Glomerular endothelial cell (primary cell): ENCODE measurements around the gene TDP1. TPM values are rescaled to one million over a fixed set of nuclear protein-coding genes. Genes with fewer than 3 reads are reported as not detected.

Experiments used
- DNase-seq: peaks from one replicate; pipeline ENCODE4 v3.0.0-alpha.2; 2011; ENCODE audit warnings: low read depth, low spot score; ENCODE audit errors: extremely low read depth
- total RNA-seq: library from RNA; depleted of rRNA; stranded (reverse); fragments of >200 nt; gene quantifications from 2 replicates; pipeline ENCODE4 v1.2.3, GENCODE V29; 2015

The TDP1 gene
- 21.8 and 27.8 TPM in 2 replicates for total RNA-seq

DNA sequence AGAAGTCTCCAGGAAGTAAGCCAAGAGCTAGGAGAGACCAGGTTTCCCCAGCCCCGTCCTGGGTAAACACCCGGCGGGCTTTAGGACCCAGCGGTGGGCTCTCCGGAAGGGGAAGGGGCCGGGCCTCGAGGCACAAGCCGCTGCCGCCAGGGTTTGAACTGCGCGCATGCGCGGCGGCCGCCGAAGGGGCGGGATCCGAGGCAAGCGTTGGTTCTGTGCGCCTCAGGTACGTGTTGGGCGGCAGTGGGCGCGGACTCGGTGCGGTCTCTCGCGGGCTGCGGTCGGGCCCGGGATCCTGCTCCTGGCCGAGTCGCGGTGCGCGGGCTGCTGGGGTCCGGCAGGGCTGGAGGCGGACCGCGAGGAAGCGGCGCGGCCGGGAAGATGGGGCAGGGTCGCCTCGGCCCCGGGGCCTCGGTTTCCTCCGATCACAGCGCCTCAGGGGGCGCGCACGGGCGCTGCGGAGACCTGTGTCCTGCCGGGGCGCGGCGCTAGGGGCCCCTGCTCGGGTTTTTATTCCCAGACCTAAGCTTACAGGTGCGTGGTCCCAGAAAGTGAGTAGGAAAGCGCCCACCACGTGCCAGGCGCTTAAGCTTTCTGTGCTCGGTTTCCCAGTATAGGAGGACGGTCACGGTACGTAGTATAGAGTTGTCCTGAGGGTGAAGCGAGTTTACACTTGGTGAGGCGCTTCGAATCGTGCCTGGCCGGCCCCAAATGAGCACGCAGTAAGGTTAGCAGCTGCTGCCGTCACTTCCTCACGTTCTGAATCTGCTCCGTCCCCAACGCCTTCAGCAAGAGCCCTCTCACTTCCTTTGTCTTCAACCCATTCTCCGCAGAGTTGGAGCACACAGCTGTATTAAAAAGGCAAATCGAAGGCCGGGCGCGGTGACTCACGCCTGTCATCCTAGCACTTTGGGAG lies at the start of gene TDP1:
Gene TDP1, plus strand, starts transcription at position 183 of the 916 bp plus-strand sequence. CDS start 7,188 bp downstream, outside the sequence.
- peak; percentile 71 for DNase-seq

DNA sequence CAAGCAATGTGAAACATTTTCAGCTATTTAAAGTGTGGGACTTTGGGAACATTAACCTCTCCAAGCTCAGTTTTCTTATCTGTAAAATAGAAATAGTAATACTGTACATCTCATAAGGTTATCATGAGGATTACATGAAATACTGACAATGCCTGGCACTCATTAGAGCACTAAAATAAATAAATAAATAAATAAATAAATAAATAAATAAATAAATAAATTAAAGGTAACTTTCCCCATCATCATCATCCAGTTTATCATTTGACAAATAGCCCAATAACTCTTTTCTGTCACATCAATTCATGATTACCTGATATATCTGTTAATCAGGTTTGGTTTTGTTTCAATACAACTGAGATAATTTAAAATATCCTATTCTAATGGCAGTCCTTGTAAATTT lies 49.7 kb upstream of the TDP1 start:
- DNase-seq = no peak

DNA sequence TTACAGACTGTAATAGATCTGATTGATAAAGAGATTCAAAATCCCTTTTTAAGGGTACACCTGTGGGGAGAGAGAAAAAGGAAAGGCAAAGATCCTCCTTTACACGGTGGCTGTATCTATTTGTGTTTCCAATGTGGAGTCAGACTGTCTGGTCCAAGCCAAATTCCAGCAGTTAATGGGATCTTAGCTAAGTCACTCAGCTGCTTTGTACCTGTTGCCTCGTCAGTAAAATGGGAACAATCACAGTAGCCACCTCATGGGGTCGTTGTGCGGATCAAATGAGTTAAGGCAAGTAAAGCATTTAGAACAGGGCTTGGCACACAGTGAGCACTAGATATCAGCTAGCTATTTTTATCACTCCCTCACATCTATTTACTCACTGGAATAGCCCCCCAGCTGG lies 48.1 kb upstream of the TDP1 start:
- DNase-seq = no peak

DNA sequence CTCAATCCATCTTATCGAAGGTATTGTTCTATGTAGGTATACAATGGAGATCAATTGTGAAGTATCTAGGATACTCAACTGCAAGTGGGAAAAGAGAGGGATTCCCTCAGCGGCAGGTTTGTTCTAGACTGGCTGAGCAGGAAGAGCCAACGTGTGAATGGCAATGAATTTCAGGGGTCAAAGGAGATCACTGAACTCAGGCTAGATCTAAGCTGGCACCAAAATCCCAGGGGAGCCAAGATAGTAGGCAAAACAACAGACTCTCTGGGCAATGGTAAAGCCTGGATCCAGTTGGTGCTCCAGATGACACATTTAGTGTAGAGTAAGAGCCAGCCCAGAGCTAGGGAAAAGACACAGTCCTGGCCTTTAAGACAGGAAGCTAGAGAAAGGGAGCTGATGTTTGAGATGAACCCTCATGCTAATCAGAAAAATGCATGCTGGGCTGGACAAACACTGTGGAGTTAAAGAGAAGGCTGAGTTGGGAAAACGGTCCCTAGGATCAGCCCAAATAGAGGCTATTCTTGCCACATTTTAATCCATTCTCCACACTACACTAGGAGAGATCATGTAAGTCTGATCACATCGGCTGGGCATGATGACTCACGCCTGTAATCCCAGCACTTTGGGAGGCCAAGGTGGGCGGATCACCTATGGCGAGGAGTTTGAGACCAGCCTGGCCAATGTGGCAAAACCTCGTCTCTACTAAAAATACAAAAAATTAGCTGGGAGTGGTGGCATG lies 46.8 kb upstream of the TDP1 start:
- no peak for DNase-seq

DNA sequence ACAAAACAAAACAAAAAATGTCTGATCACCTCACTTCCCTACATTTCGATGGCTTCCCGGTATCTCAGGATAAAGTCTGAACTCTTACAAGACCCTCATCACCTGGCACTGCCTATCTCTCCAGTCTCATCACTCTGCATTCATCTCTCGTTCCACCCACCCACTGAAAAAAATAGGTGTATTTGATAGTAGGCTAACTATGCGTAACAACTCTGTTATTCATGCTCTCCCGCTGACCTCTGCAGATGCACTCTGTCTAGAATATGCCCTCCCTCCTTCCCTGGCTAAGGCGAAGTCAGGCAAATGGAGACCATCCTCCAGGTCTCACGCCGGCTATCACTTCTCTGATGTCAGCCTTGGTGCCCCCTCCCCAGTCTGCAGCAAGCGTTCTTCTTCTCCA lies 46.1 kb upstream of the TDP1 start:
- no peak for DNase-seq

DNA sequence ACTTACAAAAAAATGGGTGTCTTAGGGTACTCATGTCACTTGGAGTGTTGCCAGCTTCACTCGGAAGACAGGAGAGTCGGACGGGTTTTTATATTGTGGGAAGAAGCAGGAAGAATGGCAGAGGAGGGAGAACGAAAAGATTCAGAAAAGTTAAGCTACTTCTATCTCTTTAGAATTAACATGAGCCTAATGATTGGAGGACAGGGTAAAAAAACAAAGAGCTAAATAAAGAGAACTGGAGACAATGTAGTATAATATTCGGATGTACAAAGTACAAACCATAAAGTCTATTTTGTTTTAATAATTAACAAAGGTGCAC lies 45.1 kb upstream of the TDP1 start:
- DNase-seq = no peak

DNA sequence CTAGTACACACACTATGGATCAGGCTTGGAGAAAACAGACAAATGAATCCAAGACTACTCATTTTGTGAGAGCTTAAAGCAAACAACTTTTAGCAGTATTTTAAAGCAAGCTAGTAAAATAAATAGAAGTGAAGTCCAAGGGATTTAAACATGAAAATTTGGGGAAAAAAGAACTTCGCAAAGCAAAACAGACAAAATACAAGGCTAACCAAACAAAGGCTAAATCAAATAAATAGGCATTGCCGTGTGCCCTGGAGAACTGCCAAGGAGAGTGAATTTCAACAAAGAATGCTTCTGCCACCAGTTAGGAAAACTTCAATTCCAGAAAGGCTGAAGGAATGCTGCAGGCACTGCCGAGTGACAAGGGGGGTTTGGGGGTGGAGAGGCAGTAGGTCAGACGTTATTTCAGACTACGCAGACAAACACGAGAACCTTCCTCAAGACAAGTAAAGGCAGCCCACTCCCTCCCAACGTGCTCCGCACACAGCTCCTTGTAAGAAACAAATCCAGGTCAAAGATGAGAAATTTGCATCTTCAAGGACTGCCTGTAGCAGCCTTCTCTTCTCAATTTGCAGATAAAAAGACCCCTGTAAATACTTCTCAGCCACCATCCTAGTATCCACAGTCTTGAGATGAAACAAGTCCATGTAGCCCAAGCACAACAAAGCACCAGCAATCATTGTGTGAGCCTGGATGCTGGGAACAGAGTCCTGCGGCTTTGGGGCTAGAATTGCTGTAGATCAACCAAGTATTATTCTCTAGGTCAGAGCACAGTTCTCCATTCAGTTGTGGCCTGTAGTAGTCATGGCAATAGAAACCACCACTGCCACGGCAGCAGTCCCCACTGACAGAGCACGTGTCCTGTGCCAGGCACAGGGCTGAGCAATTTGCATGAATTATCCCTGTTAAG lies 44.5 kb upstream of the TDP1 start:
- no peak for DNase-seq

DNA sequence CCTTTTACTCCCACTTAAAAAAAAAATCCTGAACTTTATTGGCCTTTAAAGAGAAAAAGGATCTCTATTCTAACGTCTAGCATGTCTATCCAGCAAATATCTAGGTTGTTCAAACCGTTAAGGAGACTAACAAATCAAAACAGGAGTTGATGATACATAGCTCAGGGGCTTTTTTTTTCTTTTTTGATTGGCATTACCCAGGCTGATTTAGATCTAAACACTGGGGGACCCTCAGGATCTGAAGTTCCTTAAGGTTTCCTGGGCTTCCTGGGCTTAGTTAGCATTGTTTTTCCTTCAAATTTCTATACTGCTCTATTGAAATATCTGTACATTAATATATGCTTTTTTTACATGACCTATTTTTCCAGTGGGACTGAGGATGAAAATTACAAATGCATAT lies 43.5 kb upstream of the TDP1 start:
- DNase-seq = no peak

DNA sequence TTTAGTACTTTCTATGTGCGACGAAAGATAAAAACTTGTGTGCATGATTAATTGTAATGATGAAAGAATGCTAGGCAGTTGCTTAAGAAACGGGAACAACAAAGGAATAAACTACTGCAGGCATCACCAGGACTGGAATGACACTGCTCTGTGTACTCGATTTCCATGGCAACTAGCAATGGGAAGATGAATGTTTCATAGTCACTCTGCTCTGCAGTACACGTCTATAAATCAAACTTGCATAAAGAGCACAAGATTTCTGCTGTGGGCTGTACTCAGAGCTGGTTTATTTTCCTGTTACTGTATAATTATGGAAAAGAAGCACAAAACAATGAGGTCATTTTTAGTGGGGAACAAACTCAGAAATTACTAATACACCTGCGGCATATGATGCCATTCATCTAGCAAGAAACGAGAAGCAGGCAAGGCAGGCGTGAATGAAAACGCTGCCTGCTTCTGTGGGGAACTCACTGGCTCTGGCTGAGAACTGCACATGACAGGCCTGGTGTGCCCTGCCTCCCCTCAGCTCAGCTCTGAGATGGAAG lies 43.0 kb upstream of the TDP1 start:
- peak; percentile 87 for DNase-seq

DNA sequence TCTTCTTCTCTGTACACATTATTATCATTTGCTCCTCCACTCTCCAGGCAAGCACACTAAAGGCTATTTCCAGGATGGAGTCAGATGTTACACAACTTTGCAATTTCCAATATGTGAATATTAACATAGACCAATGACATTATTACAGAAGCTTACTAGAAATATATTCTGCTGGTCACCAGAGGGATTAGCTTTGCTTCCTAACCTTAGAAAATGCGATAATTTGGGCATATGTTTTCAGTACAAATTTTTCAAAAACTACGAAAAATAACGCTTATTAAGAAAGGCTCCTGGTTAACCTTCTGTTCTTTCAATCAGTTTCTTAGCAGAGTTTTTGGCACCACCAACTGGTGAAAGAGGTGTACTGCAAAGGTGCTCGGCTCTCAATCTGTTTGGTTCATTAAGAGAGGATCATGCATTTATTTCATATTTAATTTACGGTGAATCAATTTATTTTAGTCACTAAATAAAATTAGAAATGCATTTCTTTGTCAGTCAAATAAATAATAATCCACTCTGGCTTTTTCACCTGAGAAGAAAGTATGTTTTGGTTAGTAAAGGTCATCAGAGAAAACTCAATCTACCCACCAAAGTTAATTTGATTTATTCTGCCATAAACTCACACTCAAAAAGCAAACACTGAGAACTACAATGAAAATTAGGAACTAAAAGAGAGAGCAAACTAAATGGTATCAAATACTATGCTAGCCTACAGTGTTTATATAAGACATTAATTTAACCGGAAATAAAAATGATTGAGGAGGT lies 40.4 kb upstream of the TDP1 start:
- DNase-seq = peak; percentile 75

DNA sequence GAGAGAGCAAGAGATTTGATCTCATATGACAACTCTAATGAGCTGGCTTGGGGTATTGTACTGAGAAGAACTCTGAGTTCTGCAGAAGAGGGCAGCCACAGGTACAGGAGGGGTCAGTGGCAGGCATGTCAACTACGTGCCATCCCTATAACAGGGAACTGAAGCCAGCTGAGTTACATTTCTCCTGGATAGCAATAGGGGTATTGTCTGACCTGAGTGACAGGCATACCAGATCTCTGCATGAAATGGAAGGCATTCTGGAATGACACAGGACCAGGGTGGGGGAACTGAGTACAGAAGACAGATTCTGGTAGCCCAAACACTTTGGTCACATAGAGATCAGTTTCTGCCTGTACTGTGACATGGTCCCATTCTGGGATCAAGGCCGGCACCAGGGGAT lies 37.0 kb upstream of the TDP1 start:
- DNase-seq = no peak

DNA sequence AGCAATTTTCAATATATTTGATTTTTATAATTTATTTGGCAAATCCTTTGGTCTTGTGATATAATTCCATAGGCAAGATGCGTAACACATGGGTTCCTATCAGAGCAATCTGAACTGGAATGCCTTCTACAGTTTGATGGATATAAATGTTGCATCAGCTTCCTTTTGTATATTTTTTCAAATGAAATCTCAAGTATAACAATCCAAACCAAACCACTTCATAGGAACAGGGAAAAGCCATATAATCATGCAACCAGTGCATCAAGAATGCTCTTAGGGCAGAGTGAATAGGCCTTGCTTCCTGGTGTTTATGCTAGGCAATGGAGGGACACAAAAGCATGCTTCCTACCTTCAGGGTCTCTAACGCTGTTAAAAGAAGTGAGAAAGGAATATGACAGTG lies 35.7 kb upstream of the TDP1 start:
- no peak for DNase-seq

DNA sequence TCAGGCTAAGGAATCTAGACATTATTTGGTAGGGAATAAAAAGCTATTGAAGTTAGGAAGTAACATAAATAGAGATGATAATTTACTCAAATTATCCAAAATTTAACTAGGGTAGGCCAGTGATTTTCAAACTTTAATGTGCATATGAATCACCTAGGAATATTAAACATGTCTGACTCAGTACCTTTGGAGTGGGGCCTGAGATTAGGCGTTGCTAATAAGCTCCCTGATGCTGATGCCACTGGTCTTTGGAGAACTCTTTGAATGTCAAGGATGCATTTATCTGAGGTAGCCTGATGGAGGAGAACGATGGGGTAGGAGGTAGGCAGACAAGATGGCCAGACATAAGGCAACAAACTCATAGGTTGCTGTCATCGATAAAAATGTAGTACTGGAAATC lies 34.4 kb upstream of the TDP1 start:
- no peak for DNase-seq

DNA sequence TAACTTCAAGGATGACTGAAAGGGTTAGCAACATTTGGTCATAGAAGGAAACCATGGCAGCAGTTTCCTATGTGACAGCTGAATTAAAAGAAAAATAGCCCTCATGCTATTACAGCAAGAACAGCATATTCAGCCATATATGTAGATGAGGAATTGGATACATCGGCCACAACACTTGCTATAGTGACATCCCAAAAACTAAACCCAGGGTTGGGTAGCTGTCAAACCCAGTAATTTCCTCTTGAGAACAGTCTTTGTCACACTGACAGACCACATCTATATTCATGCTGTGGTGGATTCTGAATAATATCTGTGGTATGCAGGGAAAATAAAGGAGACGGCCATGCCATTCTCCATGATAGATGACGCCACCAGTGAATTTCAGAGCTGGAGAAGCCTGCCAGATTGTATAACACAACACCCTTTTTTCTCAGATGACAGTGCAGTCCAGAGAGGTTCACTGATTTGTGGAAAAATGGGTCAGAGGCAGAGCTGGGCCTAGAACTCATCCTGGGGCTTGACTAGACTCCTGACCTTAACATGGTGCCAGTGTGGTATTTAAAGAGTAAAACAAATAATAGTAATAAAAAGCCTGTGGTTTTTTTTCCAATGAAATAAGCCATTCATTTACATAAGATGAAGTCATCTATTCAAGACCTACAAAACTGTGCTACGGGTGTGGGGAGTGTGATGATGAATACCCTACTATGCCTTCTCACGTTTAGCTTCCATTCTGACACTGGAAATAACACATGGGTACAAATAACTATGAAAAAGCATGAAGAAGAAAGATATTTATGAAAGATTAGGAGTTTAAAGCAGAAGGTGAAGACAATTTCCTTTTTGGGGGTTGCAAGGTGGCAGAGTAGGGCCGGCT lies 33.5 kb upstream of the TDP1 start:
- DNase-seq = no peak

DNA sequence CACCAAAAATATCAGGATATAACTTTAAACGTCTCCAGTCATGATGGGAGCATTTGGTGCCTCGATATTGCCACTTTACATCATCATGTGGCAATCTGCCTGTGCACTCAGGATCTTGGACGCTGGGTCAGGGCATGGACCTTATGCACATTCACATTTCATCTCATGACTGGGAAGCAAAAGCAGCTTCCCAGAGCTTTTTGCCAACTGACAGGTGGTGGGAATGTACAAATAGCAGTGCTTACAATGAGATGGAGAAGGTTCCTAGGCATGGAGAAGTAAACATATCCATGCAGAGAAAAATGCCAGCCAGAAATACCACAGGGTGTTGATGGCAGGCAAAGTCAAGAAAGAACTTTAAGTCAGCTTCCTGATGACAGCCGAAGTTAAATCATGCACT lies 31.5 kb upstream of the TDP1 start:
- no peak for DNase-seq

DNA sequence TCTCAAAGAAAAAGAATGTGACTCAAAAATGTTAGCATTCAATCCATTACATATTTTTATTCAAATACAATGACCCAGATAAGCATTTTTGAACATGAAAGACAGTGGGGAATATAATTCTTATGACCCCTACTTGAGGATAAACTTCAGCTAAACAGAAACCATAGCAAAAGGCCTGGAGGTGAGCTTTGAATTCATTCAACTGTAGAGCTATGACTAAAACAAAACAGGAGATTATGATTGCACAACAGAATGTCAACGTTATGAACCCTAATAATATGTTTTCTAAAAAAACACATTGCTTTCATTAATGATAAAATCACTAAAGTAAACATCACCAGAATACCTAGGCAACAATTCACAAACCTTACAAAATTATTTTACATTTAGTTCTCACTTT lies 29.0 kb upstream of the TDP1 start:
- DNase-seq = no peak

DNA sequence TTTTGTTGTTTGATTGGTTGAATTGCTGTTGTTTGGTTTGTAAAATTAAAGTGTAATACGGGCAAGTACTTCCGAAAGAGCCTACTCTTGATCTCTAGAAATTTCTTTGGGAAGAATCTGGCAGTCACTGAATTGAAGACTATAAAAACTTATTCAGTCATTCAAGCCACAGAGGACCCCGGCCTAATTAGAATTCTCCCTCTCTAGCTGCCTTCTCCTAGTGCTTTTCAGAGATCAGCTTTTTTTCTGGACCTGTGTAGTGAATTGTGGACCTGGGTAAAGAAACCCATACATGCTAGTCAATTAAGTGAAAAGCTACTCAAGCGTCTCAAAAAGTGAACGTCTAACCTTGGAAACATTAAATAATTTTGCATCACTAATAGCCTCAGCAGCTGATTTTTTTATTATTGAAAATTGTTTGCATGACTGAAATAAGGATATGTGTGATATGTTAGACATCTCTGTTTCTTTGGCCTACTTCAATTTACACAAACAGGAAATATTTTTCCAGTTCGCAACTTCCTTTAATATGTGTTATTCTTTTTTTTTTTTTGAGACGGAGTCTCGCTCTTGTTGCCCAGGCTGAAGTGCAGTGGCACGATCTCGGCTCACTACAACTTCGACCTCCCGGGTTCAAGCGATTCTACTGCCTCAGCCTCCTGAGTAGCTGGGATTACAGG lies 28.4 kb upstream of the TDP1 start:
- DNase-seq = no peak

DNA sequence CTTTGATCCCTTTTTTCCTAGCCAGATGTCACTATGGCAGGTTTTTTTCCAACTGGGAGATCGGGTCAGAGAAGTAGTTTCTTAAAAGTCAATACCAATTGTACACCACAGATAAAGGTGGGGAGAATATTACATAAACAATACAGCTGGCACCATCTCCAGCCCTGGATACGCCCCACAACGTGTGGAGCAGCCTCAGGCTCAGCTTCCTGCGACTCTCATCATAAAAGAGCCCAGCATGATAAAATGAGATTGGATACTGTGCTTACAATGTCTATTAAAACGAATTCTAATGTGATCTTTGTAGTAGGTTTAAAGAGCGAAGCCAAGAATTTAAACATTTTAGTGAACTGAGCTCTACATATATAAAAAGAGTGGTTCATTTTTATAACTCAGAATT lies 22.7 kb upstream of the TDP1 start:
- DNase-seq = no peak
